Testis (tissue), 2 donors: ENCODE results near the gene GPT2.

Source experiments
- CTCF ChIP-seq, 3 experiments: fragments of 450-650 bp in 2 of 3; fragments of 200-600 bp in 1 of 3; sonication (generic) in 1 of 3; IDR thresholded peaks; one replicate each; pipeline ENCODE4 v1.5.1; 2016 to 2019; ENCODE audit warnings: antibody characterized with exemption in 3 of 3, mild to moderate bottlenecking in 2 of 3, moderate library complexity in 1 of 3
- POLR2A ChIP-seq: fragments of 450-650 bp; IDR thresholded peaks from one replicate; pipeline ENCODE4 v1.6.1; 2017; ENCODE audit warnings: antibody characterized with exemption, mild to moderate bottlenecking, moderate library complexity

GRCh38 chr16:46974352-46974751 is 90.2 kb downstream of the GPT2 start:
- TF ChIP-seq POLR2A (no peak), CTCF (IDR thresholded peaks at IDR 0.05) (no peak)
